A549 treated with AZD2906 at 1 μM for 4 hours (cell line): Measurements from ENCODE around the gene CGREF1. TPM values are rescaled to one million over a fixed set of nuclear protein-coding genes. Genes with fewer than 3 reads are reported as not detected.

Experiments
- total RNA-seq: library from RNA; stranded (reverse); fragments of 200-300 nt; extraction: Qiagen RNA extraction; gene quantifications from 5 replicates; pipeline ENCODE4 v1.2.3, GENCODE V29; 2022

The CGREF1 gene
- total RNA-seq = 6.8 to 7.9 TPM (median 7.3 TPM) in 5 replicates

GRCh38 chr2:27118525-27119329, at the start of gene CGREF1:
Gene CGREF1, minus strand, starts transcription at chr2:27119128. Its CDS starts 14,762 bp downstream, at chr2:27104366.

DNA sequence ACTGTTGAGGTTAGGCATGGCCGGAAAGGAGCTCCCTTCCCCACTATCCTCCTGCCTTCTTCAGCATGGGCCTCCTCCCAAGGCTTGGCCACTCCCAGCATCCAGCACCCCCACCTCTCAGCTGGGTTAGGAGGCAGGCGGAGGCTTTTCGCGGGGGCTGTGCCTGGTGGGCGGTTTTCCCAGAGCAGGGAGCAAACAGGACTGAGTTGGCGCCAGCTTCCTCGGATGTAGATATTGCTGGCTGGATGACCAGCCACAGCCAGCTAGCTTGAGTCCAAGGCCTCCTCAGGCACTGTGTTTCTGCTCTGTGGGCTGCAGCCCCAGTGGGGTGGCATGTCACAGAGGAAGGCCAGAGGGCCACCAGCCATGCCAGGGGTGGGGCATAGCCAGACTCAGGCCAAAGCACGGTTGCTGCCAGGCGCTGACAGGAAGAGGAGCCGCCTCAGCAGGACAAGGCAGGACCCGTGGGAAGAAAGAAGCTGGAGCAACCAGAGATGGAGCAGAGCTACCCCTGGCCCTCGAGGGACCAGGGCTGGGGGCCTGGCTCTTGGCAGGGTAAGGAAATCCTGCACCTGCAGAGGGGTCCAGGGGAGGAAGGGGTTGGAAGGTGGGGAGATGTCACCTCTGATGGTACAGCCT, 30.0 kb upstream of the CGREF1 start, which contains the start of gene TCF23:
TSS of gene TCF23 (plus strand) at position 204 of the 639 bp plus-strand sequence. CDS start at position 334, 130 bp downstream.

DNA sequence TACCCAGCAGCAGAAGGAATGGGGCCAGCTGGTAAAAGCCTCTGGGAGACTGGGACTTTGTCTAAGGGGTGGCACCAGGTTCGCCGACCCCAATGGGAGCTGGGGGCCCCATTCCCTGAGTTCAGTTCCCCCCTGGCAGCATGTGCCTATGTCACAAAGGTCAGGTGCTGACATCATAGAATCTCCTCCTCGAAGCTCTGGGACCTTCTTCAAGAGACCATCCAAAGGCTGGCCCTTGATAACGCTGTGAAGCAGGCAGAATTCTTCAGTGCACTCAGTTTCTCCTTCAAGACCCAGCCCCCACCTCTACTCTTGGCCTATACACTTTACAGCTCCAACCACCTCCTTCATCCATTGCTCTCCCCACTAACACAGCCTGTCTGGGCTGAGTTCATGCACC, 20.4 kb upstream of the CGREF1 start, which contains the start of gene PRR30:
TSS of gene PRR30 (minus strand) at position 101 of the 400 bp plus-strand sequence. CDS start 1,081 bp downstream, outside the sequence.

GRCh38 chr2:27133905-27134780, 15.2 kb upstream of the CGREF1 start, which contains the start of gene PREB:
Gene PREB, minus strand, starts transcription at chr2:27134636. Its CDS starts 215 bp downstream, at chr2:27134421.

GRCh38 chr2:27123302-27124150, 4.6 kb upstream of the CGREF1 start, which contains the start of gene ABHD1:
Gene ABHD1, plus strand, starts transcription at chr2:27123815. Its CDS starts 134 bp downstream, at chr2:27123949.

GRCh38 chr2:27086724-27087593, 32.0 kb downstream of the CGREF1 start, which contains the start of gene KHK:
Gene KHK, plus strand, starts transcription at chr2:27086772. Its CDS starts 488 bp downstream, at chr2:27087260.

GRCh38 chr2:27078267-27079194, 40.4 kb downstream of the CGREF1 start, which contains the start of gene EMILIN1:
Gene EMILIN1, plus strand, starts transcription at chr2:27078615. Its CDS starts 451 bp downstream, at chr2:27079066.

DNA sequence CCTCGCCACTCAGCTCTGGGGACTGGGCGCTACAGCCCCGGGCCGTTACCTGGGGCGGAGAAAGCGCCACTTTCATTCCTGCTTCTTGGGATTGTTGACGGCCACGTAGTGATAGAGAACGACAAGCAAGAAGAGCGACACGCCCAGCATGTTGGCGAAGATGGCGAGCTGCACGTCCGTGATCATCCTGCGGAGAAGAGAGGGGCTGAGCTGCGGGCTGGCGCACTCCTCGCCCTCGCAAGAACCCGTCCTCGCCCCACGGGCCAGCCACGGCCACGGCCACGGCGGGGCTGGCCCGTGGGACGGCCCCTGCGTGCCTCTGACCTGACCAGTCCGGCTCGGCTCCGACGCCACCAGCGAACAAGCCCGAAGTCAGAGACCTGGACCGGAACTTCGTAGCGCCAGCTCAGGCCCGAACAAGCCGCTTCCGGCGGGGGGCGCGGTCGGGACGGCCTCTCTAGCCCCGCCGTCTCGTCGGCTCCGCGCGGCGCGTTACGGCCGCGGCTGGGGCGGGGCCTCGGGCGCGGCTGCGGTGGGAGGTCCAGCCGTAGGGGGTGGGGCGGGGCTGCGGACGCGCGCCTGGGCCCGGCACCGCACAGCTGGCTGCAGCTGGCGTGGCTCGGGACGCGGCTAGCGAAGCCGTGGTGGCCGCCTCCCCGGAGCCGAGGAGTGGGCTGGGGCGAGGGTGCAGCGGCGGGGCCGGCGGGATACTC, 47.5 kb downstream of the CGREF1 start, which contains the start of gene OST4:
TSS of gene OST4 (minus strand) at position 378 of the 713 bp plus-strand sequence.

GRCh38 chr2:27050996-27051901, 67.7 kb downstream of the CGREF1 start, which contains the start of gene AGBL5:
Gene AGBL5, plus strand, starts transcription at chr2:27051668. Its CDS starts 1,291 bp downstream, at chr2:27052959.

Other genes with a start within 250 kb of the CGREF1 start
- gene MAPRE3, start 148.5 kb downstream of the CGREF1 start, total RNA-seq = 9.1 to 11.4 TPM (median 9.9 TPM) in 5 replicates
- 57.8 to 71.3 TPM (median 65.2 TPM) in 5 replicates for gene TMEM214, start 86.2 kb downstream of the CGREF1 start, total RNA-seq
- gene AGBL5, start 67.5 kb downstream of the CGREF1 start, total RNA-seq = 29.1 to 31.8 TPM (median 31.1 TPM) in 5 replicates
- 548 to 576 TPM (median 560 TPM) in 5 replicates for gene OST4, start 47.5 kb downstream of the CGREF1 start, total RNA-seq
- 0.21 to 0.56 TPM (median 0.46 TPM) in 5 replicates for gene EMILIN1, start 40.5 kb downstream of the CGREF1 start, total RNA-seq
- gene KHK, start 32.4 kb downstream of the CGREF1 start, total RNA-seq = 7.2 to 11.4 TPM (median 9.8 TPM) in 5 replicates
- 1.3 to 1.6 TPM (median 1.3 TPM) in 5 replicates for gene ABHD1, start 4.7 kb upstream of the CGREF1 start, total RNA-seq
- 44.7 to 60.6 TPM (median 57.0 TPM) in 5 replicates for gene PREB, start 15.5 kb upstream of the CGREF1 start, total RNA-seq
- not detected in 5 replicates for gene PRR30, start 20.3 kb upstream of the CGREF1 start, total RNA-seq
- gene TCF23, start 29.9 kb upstream of the CGREF1 start, total RNA-seq = not detected in 5 replicates
- 211 to 221 TPM (median 213 TPM) in 5 replicates for gene ATRAID, start 92.9 kb upstream of the CGREF1 start, total RNA-seq
- 56.8 to 66.0 TPM (median 63.6 TPM) in 5 replicates for gene SLC5A6, start 93.1 kb upstream of the CGREF1 start, total RNA-seq
- 49.7 to 63.9 TPM (median 61.7 TPM) in 5 replicates for gene CAD, start 98.2 kb upstream of the CGREF1 start, total RNA-seq
- gene SLC30A3, start 143.9 kb upstream of the CGREF1 start, total RNA-seq = 2.6 to 3.4 TPM (median 3.2 TPM) in 5 replicates
- gene DNAJC5G, start 156.3 kb upstream of the CGREF1 start, total RNA-seq = not detected in 5 replicates
- 0.82 to 1.2 TPM (median 0.95 TPM) in 5 replicates for gene TRIM54, start 163.3 kb upstream of the CGREF1 start, total RNA-seq
- gene UCN, start 189.3 kb upstream of the CGREF1 start, total RNA-seq = 1.2 to 2.5 TPM (median 1.8 TPM) in 5 replicates
- 71.0 to 91.6 TPM (median 84.4 TPM) in 5 replicates for gene MPV17, start 204.0 kb upstream of the CGREF1 start, total RNA-seq
- gene GTF3C2, start 237.6 kb upstream of the CGREF1 start, total RNA-seq = 56.0 to 61.4 TPM (median 59.5 TPM) in 5 replicates